GM21723 (cell line): ENCODE results near the gene DDIAS.
"Not testable (repeated sequence)": the region's sequence is repeated elsewhere in the genome, so short reads cannot be mapped to it uniquely, and the experiment has no call there.

ENCODE experiments used
- ATAC-seq: cut with Tn5 transposase; IDR thresholded peaks from one replicate; pipeline ENCODE4 v1.9.1; 2021; ENCODE audit warnings: mild to moderate bottlenecking, moderate library complexity; ENCODE audit not compliant: unreplicated experiment

The DDIAS gene

GRCh38 chr11:82922396-82923173 lies 21.0 kb downstream of the DDIAS start:
- not testable (repeated sequence) for ATAC-seq

GRCh38 chr11:82924522-82925224 lies 23.1 kb downstream of the DDIAS start:
- no peak for ATAC-seq

- peak; percentile 70 for ATAC-seq
Observed at GRCh38 chr11:82927264-82927880, 25.8 kb downstream of the DDIAS start.

GRCh38 chr11:82929121-82929520 lies 27.6 kb downstream of the DDIAS start:
- no peak for ATAC-seq

- ATAC-seq = peak; percentile 68
Observed at GRCh38 chr11:82930229-82930628, 28.7 kb downstream of the DDIAS start.

GRCh38 chr11:82930734-82931133 lies 29.2 kb downstream of the DDIAS start:
- peak; percentile 5 for ATAC-seq

GRCh38 chr11:82932564-82932963 lies 31.0 kb downstream of the DDIAS start:
- no peak for ATAC-seq

GRCh38 chr11:82936261-82936660 lies 34.7 kb downstream of the DDIAS start:
- ATAC-seq = no peak

GRCh38 chr11:82937554-82937953 lies 36.0 kb downstream of the DDIAS start:
- ATAC-seq = no peak

- ATAC-seq = no peak
Observed at GRCh38 chr11:82939456-82939855, 37.9 kb downstream of the DDIAS start.

- ATAC-seq = no peak
Observed at GRCh38 chr11:82942376-82942775, 40.8 kb downstream of the DDIAS start.

GRCh38 chr11:82943430-82943829 lies 41.9 kb downstream of the DDIAS start:
- ATAC-seq = not testable (repeated sequence)

GRCh38 chr11:82944198-82944597 lies 42.7 kb downstream of the DDIAS start:
- no peak for ATAC-seq

GRCh38 chr11:82945041-82945440 lies 43.5 kb downstream of the DDIAS start:
- not testable (repeated sequence) for ATAC-seq

- ATAC-seq = no peak
Observed at GRCh38 chr11:82945682-82946081, 44.1 kb downstream of the DDIAS start.

GRCh38 chr11:82949352-82949751 lies 47.8 kb downstream of the DDIAS start:
- no peak for ATAC-seq

GRCh38 chr11:82950502-82950901 lies 49.0 kb downstream of the DDIAS start:
- ATAC-seq = not testable (repeated sequence)

- not testable (repeated sequence) for ATAC-seq
Observed at GRCh38 chr11:82955736-82956453, 54.4 kb downstream of the DDIAS start.

GRCh38 chr11:82959987-82960778 lies 58.6 kb downstream of the DDIAS start:
- ATAC-seq = peak; percentile 94

GRCh38 chr11:82960779-82961143 lies 59.2 kb downstream of the DDIAS start:
- ATAC-seq = peak; percentile 11
